ENCODE data around the gene STPG3. TPM values are rescaled to one million over a fixed set of nuclear protein-coding genes. Genes with fewer than 3 reads are reported as not detected.
A peak's percentile ranks its signal among the peaks of the same experiment; 100 is the strongest.
"Not testable (repeated sequence)": the region's sequence is repeated elsewhere in the genome, so short reads cannot be mapped to it uniquely, and the experiment has no call there.

STPG3 gene
- polyA plus RNA-seq, 3 donors from 2014 or later = not detected

- Mint-ChIP-seq H3K27ac (no peak overlapping the region), H3K9me3 (peaks cover 0 to 2% (median 0%) of the 10 kb centered on the region in 6 donors), H3K27me3 (ENCODE audit: low read depth in 3 of 3) (peaks cover 0 to 5% (median 3%) of the 10 kb centered on the region in 3 donors), H3K36me3 (no peaks in the 10 kb centered on the region), H3K4me3 (no peak overlapping the region), H3K4me1 (peaks cover 14% of the 10 kb centered on the region in 2 donors)
- no peak for DNase-seq
Measured at GRCh38 chr9:137251490-137252268, 593 bp downstream of the STPG3 start.

GRCh38 chr9:137252555-137253506, 1.7 kb downstream of the STPG3 start:
- H3K36me3 Mint-ChIP-seq = no peaks in the 10 kb centered on the region
- H3K27ac Mint-ChIP-seq = no peak overlapping the region
- peaks cover 15 to 20% of the 10 kb centered on the region in 2 donors for H3K4me1 Mint-ChIP-seq
- peaks cover 0 to 4% (median 3%) of the 10 kb centered on the region in 3 donors for H3K27me3 Mint-ChIP-seq (ENCODE audit: low read depth in 3 of 3)
- peak overlapping the region in 1 of 5 donors; percentile 12 for H3K4me3 Mint-ChIP-seq
- peaks cover 0 to 2% (median 0%) of the 10 kb centered on the region in 6 donors for H3K9me3 Mint-ChIP-seq
- DNase-seq = no peak

- Mint-ChIP-seq H3K27me3 (ENCODE audit: low read depth in 3 of 3) (peaks cover 0 to 4% (median 3%) of the 10 kb centered on the region in 3 donors), H3K9me3 (peaks cover 0 to 2% (median 0%) of the 10 kb centered on the region in 6 donors), H3K36me3 (no peaks in the 10 kb centered on the region), H3K4me3 (peak overlapping the region; percentile 80 to 86 (median 85)), H3K4me1 (peaks cover 15 to 20% of the 10 kb centered on the region in 2 donors), H3K27ac (peak overlapping the region in 5 of 6 donors; percentile 37 to 83 (median 60))
- no peak for DNase-seq
Measured at GRCh38 chr9:137253717-137254623, 2.9 kb downstream of the STPG3 start.

GRCh38 chr9:137254624-137255447, 3.8 kb downstream of the STPG3 start, which contains the start of gene NELFB:
Gene NELFB (plus strand): TSS chr9:137255327.
- H3K36me3 Mint-ChIP-seq = peaks cover 0 to 3% (median 0%) of the 10 kb centered on the region in 3 donors

GRCh38 chr9:137255448-137256114, 4.5 kb downstream of the STPG3 start:
- Mint-ChIP-seq H3K27ac (peak overlapping the region in 4 of 6 donors; percentile 65 to 84 (median 74)), H3K4me3 (peak overlapping the region; percentile 83 to 92 (median 88)), H3K36me3 (peaks cover 0 to 3% (median 0%) of the 10 kb centered on the region in 3 donors), H3K4me1 (peaks cover 15 to 20% of the 10 kb centered on the region in 2 donors), H3K9me3 (peaks cover 0 to 2% (median 0%) of the 10 kb centered on the region in 6 donors), H3K27me3 (ENCODE audit: low read depth in 3 of 3) (peaks cover 0 to 5% (median 4%) of the 10 kb centered on the region in 3 donors)
- DNase-seq = no peak

More at GRCh38 chr9:137254624-137255447, 3.8 kb downstream of the STPG3 start, which contains the start of gene NELFB:
- Mint-ChIP-seq H3K4me1 (peaks cover 15 to 20% of the 10 kb centered on the region in 2 donors), H3K27ac (peak within 1 kb of the TSS in 5 of 6 donors; percentile 65 to 84 (median 82)), H3K4me3 (peak within 1 kb of the TSS; percentile 83 to 92 (median 88)), H3K9me3 (peaks cover 0 to 2% (median 0%) of the 10 kb centered on the region in 6 donors), H3K27me3 (ENCODE audit: low read depth in 3 of 3) (peaks cover 0 to 4% (median 3%) of the 10 kb centered on the region in 3 donors)
- DNase-seq = peak; percentile 97 to 98 (median 97)

GRCh38 chr9:137256362-137256761, 5.3 kb downstream of the STPG3 start:
- H3K4me3 Mint-ChIP-seq = peak overlapping the region; percentile 83 to 92 (median 88)
- peaks cover 0 to 3% (median 0%) of the 10 kb centered on the region in 3 donors for H3K36me3 Mint-ChIP-seq
- H3K9me3 Mint-ChIP-seq = peaks cover 0 to 2% (median 0%) of the 10 kb centered on the region in 6 donors
- peak overlapping the region in 1 of 6 donors; percentile 66 for H3K27ac Mint-ChIP-seq
- peaks cover 15 to 20% of the 10 kb centered on the region in 2 donors for H3K4me1 Mint-ChIP-seq
- H3K27me3 Mint-ChIP-seq (ENCODE audit: low read depth in 3 of 3) = peaks cover 0 to 5% (median 4%) of the 10 kb centered on the region in 3 donors
- no peak for DNase-seq

- DNase-seq = no peak
- Mint-ChIP-seq H3K27ac (peak overlapping the region in 2 of 6 donors; percentile 18 to 45), H3K4me1 (peaks cover 15 to 24% of the 10 kb centered on the region in 2 donors), H3K27me3 (ENCODE audit: low read depth in 3 of 3) (peaks cover 0 to 6% (median 4%) of the 10 kb centered on the region in 3 donors), H3K36me3 (peaks cover 0 to 7% (median 0%) of the 10 kb centered on the region in 3 donors), H3K4me3 (peak overlapping the region; percentile 57 to 92 (median 83)), H3K9me3 (peaks cover 0 to 2% (median 0%) of the 10 kb centered on the region in 6 donors)
Measured at GRCh38 chr9:137256856-137257255, 5.8 kb downstream of the STPG3 start.

GRCh38 chr9:137262173-137262908, 11.3 kb downstream of the STPG3 start:
- not testable (repeated sequence) for H3K9me3 Mint-ChIP-seq; H3K36me3 Mint-ChIP-seq; DNase-seq; H3K27me3 Mint-ChIP-seq (ENCODE audit: low read depth in 3 of 3); H3K27ac Mint-ChIP-seq; H3K4me3 Mint-ChIP-seq; H3K4me1 Mint-ChIP-seq

GRCh38 chr9:137262909-137263285, 11.8 kb downstream of the STPG3 start:
- no peak for DNase-seq
- Mint-ChIP-seq H3K9me3 (no peaks in the 10 kb centered on the region), H3K36me3 (peaks cover 0 to 7% (median 0%) of the 10 kb centered on the region in 3 donors), H3K4me3 (no peak overlapping the region), H3K27me3 (ENCODE audit: low read depth in 3 of 3) (peaks cover 0 to 7% (median 3%) of the 10 kb centered on the region in 3 donors), H3K27ac (no peak overlapping the region), H3K4me1 (peaks cover 0 to 6% of the 10 kb centered on the region in 2 donors)

GRCh38 chr9:137263506-137263905, 12.4 kb downstream of the STPG3 start:
- no peak for DNase-seq
- Mint-ChIP-seq H3K36me3 (peaks cover 0 to 9% (median 1%) of the 10 kb centered on the region in 3 donors), H3K27me3 (ENCODE audit: low read depth in 3 of 3) (peaks cover 0 to 7% (median 3%) of the 10 kb centered on the region in 3 donors), H3K27ac (no peak overlapping the region), H3K4me1 (peaks cover 0 to 7% of the 10 kb centered on the region in 2 donors), H3K4me3 (no peak overlapping the region), H3K9me3 (no peaks in the 10 kb centered on the region)

GRCh38 chr9:137264067-137264466, 13.0 kb downstream of the STPG3 start:
- DNase-seq = no peak
- peaks cover 0 to 13% (median 6%) of the 10 kb centered on the region in 3 donors for H3K36me3 Mint-ChIP-seq
- peaks cover 0 to 7% (median 3%) of the 10 kb centered on the region in 3 donors for H3K27me3 Mint-ChIP-seq (ENCODE audit: low read depth in 3 of 3)
- H3K4me3 Mint-ChIP-seq = no peak overlapping the region
- H3K4me1 Mint-ChIP-seq = peaks cover 0 to 12% of the 10 kb centered on the region in 2 donors
- no peaks in the 10 kb centered on the region for H3K9me3 Mint-ChIP-seq
- H3K27ac Mint-ChIP-seq = no peak overlapping the region
